Type B pancreatic cell (in vitro differentiated cells): ENCODE measurements around the gene DDX51. TPM values are rescaled to one million over a fixed set of nuclear protein-coding genes. Genes with fewer than 3 reads are reported as not detected.
"Not testable (repeated sequence)": the region's sequence is repeated elsewhere in the genome, so short reads cannot be mapped to it uniquely, and the experiment has no call there.

ENCODE experiments used
- DNase-seq: peaks from one replicate; pipeline ENCODE4 v3.0.0; 2021; ENCODE audit warnings: mixed read lengths; ENCODE audit not compliant: unreplicated experiment; ENCODE audit errors: extremely low spot score
- H3K27ac Mint-ChIP-seq: 2 replicates; pipeline ENCODE4 v1.8.0; 2021; ENCODE audit warnings: mild to moderate bottlenecking, mixed read lengths
- H3K27me3 Mint-ChIP-seq: 2 replicates; pipeline ENCODE4 v1.8.0; 2021; ENCODE audit warnings: mixed read lengths
- H3K36me3 Mint-ChIP-seq: 2 replicates; pipeline ENCODE4 v1.8.0; 2021; ENCODE audit warnings: mixed read lengths
- H3K4me1 Mint-ChIP-seq: one replicate; pipeline ENCODE4 v1.8.0; 2021; ENCODE audit warnings: mixed read lengths; ENCODE audit not compliant: unreplicated experiment
- H3K4me3 Mint-ChIP-seq: 2 replicates; pipeline ENCODE4 v1.8.0; 2021; ENCODE audit warnings: mild to moderate bottlenecking, mixed read lengths
- H3K9me3 Mint-ChIP-seq: 2 replicates; pipeline ENCODE4 v1.8.0; 2021; ENCODE audit warnings: mixed read lengths
- CTCF ChIP-seq: fragments of 200-600 bp; sonication (generic); conservative IDR thresholded peaks from 2 replicates; pipeline ENCODE4 v1.5.0; 2021; ENCODE audit warnings: antibody characterized with exemption, mild to moderate bottlenecking
- total RNA-seq: library from RNA; stranded (reverse); gene quantifications from 2 replicates; pipeline ENCODE4 v1.2.1, GENCODE V29; 2021; ENCODE audit warnings: low replicate concordance

The DDX51 gene
- total RNA-seq, 1 donor from 2014 or later: 30.5 TPM

- H3K4me1 Mint-ChIP-seq: no peaks in the 10 kb centered on the region
- no peak for DNase-seq
- no peak overlapping the region for H3K27ac Mint-ChIP-seq
- no peak for TF ChIP-seq CTCF
- no peaks in the 10 kb centered on the region for H3K36me3 Mint-ChIP-seq
- no peak overlapping the region for H3K4me3 Mint-ChIP-seq
- no peaks in the 10 kb centered on the region for H3K9me3 Mint-ChIP-seq
- no peaks in the 10 kb centered on the region for H3K27me3 Mint-ChIP-seq
Observed at GRCh38 chr12:132152953-132153352, 8.8 kb upstream of the DDX51 start.

DNA sequence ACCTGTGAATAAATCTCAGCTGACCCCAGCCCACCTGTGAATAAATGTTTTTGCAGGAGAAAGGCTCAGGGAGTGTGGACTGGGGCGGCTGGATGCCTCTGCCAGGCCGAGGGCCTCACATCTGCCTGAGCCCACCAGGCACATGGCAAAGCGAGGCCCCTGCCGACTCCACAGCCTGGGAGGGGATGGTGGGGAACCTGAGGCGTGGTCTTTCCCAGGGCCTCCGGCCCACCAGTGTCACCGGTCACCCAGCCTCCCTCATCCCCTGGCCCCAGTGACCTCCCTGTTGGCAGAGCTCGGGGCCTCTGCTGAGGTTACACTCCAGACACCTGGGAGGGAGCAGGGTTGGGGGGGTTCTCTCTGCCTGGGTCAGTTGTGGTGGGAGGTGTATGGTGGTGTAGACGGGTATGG, 8.3 kb upstream of the DDX51 start:
- no peaks in the 10 kb centered on the region for H3K4me1 Mint-ChIP-seq
- no peak overlapping the region for H3K4me3 Mint-ChIP-seq
- no peaks in the 10 kb centered on the region for H3K27me3 Mint-ChIP-seq
- no peak for DNase-seq
- no peaks in the 10 kb centered on the region for H3K36me3 Mint-ChIP-seq
- no peak for TF ChIP-seq CTCF
- no peaks in the 10 kb centered on the region for H3K9me3 Mint-ChIP-seq
- H3K27ac Mint-ChIP-seq: no peak overlapping the region

DNA sequence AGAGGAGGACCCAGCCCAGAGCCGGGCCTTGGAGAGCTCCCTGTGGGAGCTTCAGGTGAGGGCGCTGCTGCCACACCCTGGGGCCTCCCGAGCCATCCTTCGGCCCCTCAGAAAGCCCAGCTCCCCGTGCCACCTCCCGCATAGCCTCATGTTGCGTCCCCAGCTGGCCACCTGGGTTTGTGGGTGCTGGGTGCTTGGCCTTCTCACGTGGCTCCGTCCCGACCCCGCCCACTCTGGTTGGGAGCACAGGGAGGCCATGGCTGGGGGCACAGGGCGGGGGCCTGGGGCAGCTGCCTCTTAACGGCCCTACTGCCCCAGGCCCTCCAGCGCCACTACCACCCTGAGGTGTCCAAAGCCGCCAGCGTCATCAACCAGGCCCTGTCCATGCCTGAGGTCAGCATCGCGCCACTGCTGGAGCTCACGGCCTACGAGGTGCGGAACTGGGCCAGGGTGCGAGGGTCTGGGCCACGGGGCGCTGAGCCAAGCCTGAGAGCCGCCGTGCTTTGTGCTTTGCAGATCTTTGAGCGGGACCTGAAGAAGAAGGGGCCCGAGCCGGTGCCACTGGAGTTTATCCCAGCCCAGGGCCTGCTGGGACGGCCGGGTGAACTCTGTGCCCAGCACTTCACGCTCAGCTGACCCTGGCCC, 7.8 kb upstream of the DDX51 start:
- Mint-ChIP-seq H3K27ac (no peak overlapping the region), H3K4me1 (no peaks in the 10 kb centered on the region), H3K9me3 (no peaks in the 10 kb centered on the region), H3K36me3 (no peaks in the 10 kb centered on the region), H3K27me3 (no peaks in the 10 kb centered on the region), H3K4me3 (no peak overlapping the region)
- no peak for TF ChIP-seq CTCF
- no peak for DNase-seq

- H3K4me1 Mint-ChIP-seq: peaks cover under 1% of the 10 kb centered on the region
- H3K27me3 Mint-ChIP-seq: no peaks in the 10 kb centered on the region
- DNase-seq: no peak
- H3K9me3 Mint-ChIP-seq: no peaks in the 10 kb centered on the region
- H3K4me3 Mint-ChIP-seq: no peak overlapping the region
- TF ChIP-seq CTCF: no peak
- H3K36me3 Mint-ChIP-seq: no peaks in the 10 kb centered on the region
- no peak overlapping the region for H3K27ac Mint-ChIP-seq
Observed at GRCh38 chr12:132151145-132151765, 7.1 kb upstream of the DDX51 start.

GRCh38 chr12:132150780-132151144, 6.6 kb upstream of the DDX51 start:
- Mint-ChIP-seq H3K27me3 (no peaks in the 10 kb centered on the region), H3K4me3 (no peak overlapping the region), H3K9me3 (no peaks in the 10 kb centered on the region), H3K27ac (no peak overlapping the region), H3K4me1 (peaks cover 6% of the 10 kb centered on the region), H3K36me3 (no peaks in the 10 kb centered on the region)
- TF ChIP-seq CTCF: no peak
- no peak for DNase-seq

GRCh38 chr12:132149526-132149925, 5.4 kb upstream of the DDX51 start:
- not testable (repeated sequence) for H3K4me3 Mint-ChIP-seq, H3K27ac Mint-ChIP-seq, H3K9me3 Mint-ChIP-seq, DNase-seq, H3K36me3 Mint-ChIP-seq, H3K27me3 Mint-ChIP-seq, H3K4me1 Mint-ChIP-seq
